ENCODE data around the gene SPG7. TPM values are rescaled to one million over a fixed set of nuclear protein-coding genes. Genes with fewer than 3 reads are reported as not detected.
"Not testable (repeated sequence)": the region's sequence is repeated elsewhere in the genome, so short reads cannot be mapped to it uniquely, and the experiment has no call there.

Gene SPG7
- 100 to 1,000 TPM; 164 to 169 TPM for total RNA-seq
- 10 to 100 TPM; 44.8 to 58.2 (median 44.9) TPM for polyA plus RNA-seq
- total RNA-seq, result 173 to 394 (median 246) reads per million in 6 experiments

DNA sequence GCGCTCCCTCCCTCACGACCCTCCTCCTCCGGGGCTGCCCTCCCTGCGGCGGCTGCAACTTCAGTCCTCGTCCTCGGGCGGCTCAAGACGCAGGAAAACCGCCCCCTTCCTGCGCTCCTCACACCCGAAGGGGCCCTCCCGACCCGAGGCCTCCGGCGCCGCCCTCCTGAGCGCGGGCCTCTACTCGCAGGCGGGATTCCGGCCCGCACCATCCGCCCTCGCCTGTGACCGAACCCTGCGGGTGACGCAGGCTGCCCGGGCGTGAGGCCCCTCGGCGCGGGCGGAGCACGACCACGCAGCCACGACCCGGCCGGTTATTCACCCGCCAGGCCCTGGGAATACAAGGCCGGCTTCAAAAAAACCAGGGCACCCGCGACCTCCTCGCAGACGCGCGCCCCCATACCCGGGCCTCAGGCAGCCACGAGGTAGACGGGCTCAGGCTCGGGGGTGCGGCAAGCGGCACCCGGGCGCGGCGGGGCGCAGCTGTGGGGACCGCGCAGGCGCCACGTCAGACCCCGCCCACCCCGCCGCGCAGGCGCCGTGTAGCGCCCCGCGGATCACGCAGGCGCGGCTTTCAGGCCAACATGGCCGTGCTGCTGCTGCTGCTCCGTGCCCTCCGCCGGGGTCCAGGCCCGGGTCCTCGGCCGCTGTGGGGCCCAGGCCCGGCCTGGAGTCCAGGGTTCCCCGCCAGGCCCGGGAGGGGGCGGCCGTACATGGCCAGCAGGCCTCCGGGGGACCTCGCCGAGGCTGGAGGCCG, at the start of gene SPG7:
Gene SPG7 (plus strand): TSS at position 570 of the 757 bp plus-strand sequence. CDS start 15 bp downstream, at position 585.
- peaks cover 0 to 25% (median 0%) of the 10 kb centered on the region in 3 donors for H3K36me3 Mint-ChIP-seq
- H3K4me1 Mint-ChIP-seq, result peaks cover 11 to 55% (median 31%) of the 10 kb centered on the region in 4 donors
- peak within 1 kb of the TSS; percentile 63 to 99 (median 96) for H3K27ac Mint-ChIP-seq
- no peaks in the 10 kb centered on the region for H3K9me3 Mint-ChIP-seq
- H3K4me3 Mint-ChIP-seq, result peak within 1 kb of the TSS; percentile 80 to 97 (median 94)
- POLR2A ChIA-PET, result interaction anchor here (0.6 to 5.9 kb wide), 29 partner anchors 9 to 567 kb away, joined by 3 to 74 read pairs (median 4); partner anchors contain the start of genes ANKRD11 and ZNF778
- ATAC-seq, result peak; percentile 75 to 76
- DNase-seq, result peak; percentile 84 to 95 (median 92)
- H3K27me3 Mint-ChIP-seq, result peaks cover 0 to 1% (median 0%) of the 10 kb centered on the region in 5 donors

DNA sequence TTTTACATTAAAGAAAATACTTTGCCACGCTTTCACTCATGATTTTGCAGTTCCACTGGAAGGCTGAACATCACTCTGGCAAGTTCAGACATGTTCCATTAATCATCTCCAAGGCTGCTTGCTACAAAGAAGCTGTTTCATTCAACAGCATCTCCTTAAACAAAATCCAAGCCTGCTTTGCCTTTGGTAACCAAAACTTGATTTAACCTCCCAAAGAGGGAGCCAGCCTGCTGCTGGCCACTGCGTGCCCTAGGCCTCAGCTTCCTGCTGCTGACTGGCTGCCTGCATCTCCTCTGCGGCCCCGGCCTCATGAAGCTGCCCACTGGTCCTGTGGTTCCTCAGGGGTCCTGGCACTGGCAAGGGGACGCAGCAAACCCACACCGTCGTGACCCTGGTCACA, 49.7 kb upstream of the SPG7 start:
- no peak for ATAC-seq
- no peaks in the 10 kb centered on the region for H3K9me3 Mint-ChIP-seq
- H3K27me3 Mint-ChIP-seq, result no peaks in the 10 kb centered on the region
- H3K4me3 Mint-ChIP-seq, result peak overlapping the region in 5 of 10 donors; percentile 15 to 37 (median 24)
- H3K27ac Mint-ChIP-seq, result peak overlapping the region in 9 of 10 donors; percentile 7 to 80 (median 56)
- DNase-seq, result no peak
- H3K36me3 Mint-ChIP-seq, result peaks cover 0 to 7% (median 6%) of the 10 kb centered on the region in 3 donors
- H3K4me1 Mint-ChIP-seq, result peaks cover 34 to 74% (median 66%) of the 10 kb centered on the region in 4 donors
- POLR2A ChIA-PET, result interaction anchor here (0.7 to 1.2 kb wide), 4 partner anchors 10 to 31 kb away, joined by 3 to 11 read pairs (median 6); no protein-coding TSS in a partner anchor

DNA sequence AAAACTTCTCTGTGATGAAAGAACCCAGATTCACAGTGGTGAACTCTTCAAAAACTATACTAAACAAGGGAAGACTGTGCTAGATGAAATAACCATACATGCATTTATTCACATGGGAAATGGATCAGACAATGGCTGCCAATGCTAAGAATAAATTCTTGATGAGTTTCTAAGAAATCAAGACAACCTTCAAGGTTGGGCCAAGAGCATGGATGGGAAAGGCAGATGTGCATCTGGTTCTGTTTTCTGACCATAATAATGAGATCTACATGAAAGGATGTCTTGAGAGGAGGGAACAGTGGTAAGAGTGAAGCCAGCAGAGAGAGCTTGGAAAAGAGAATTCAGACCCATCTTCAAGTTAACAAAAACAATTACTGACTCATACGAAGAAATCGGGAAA, 49.2 kb upstream of the SPG7 start:
- ATAC-seq (no peak), DNase-seq (no peak)
- Mint-ChIP-seq H3K4me3 (peak overlapping the region in 5 of 10 donors; percentile 15 to 37 (median 24)), H3K9me3 (no peaks in the 10 kb centered on the region), H3K27me3 (no peaks in the 10 kb centered on the region), H3K36me3 (peaks cover 0 to 7% (median 6%) of the 10 kb centered on the region in 3 donors), H3K27ac (peak overlapping the region in 9 of 10 donors; percentile 7 to 80 (median 27)), H3K4me1 (peaks cover 31 to 74% (median 64%) of the 10 kb centered on the region in 4 donors)
- POLR2A ChIA-PET, result interaction anchor here (1.0 kb wide), 1 partner anchor 13 kb away, joined by 7 read pairs; no protein-coding TSS in a partner anchor

DNA sequence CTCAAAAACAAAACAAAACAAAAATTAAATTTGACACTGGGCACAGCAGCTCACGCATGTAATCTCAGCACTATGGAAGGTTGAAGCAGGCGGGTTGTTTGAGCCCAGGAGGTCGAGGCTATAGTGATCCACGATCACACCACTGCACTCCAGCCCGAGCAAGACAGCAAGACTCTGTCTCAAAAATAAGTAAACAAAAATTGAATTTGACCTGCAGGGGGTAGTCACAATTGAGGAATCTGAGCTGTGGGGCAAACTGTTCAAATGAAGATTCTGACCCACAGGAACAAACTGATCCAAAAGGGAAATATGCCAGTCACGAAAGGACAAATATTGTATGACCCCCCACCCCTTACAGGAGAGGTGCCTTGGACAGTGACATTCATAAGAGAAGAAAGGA, 47.6 kb upstream of the SPG7 start:
- DNase-seq (no peak), ATAC-seq (peak in 1 of 2 donors; percentile 21)
- POLR2A ChIA-PET, result no interaction called here
- no peaks in the 10 kb centered on the region for H3K27me3 Mint-ChIP-seq
- peak overlapping the region in 6 of 10 donors; percentile 10 to 54 (median 31) for H3K4me3 Mint-ChIP-seq
- peaks cover 0 to 10% (median 6%) of the 10 kb centered on the region in 3 donors for H3K36me3 Mint-ChIP-seq
- H3K27ac Mint-ChIP-seq, result peak overlapping the region in 7 of 10 donors; percentile 53 to 88 (median 62)
- H3K4me1 Mint-ChIP-seq, result peaks cover 29 to 79% (median 67%) of the 10 kb centered on the region in 4 donors
- H3K9me3 Mint-ChIP-seq, result no peaks in the 10 kb centered on the region

DNA sequence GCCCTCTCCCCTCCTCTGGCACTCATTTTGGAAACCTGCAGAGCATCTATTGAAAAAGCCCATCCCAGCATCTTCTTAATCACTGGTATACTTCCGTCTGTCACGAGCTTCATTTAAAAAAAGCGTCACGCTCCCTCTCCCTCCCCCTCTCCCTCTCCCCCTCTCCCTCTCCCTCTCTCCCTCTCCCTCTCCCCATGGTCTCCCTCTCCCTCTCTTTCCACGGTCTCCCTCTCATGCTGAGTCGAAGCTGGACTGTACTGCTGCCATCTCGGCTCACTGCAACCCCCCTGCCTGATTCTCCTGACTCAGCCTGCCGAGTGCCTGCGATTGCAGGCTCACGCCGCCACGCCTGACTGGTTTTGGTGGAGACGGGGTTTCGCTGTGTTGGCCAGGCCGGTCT, 46.3 kb upstream of the SPG7 start:
- Mint-ChIP-seq H3K4me3 (peak overlapping the region in 2 of 10 donors; percentile 10 to 19), H3K4me1 (peaks cover 27 to 80% (median 68%) of the 10 kb centered on the region in 4 donors), H3K27ac (peak overlapping the region in 4 of 10 donors; percentile 7 to 62 (median 52)), H3K36me3 (peaks cover 0 to 13% (median 6%) of the 10 kb centered on the region in 3 donors)
- ATAC-seq, H3K27me3 Mint-ChIP-seq, H3K9me3 Mint-ChIP-seq, DNase-seq: not testable (repeated sequence)
- POLR2A ChIA-PET, result interaction anchor here (0.9 kb wide), 1 partner anchor 214 kb away, joined by 6 read pairs; no protein-coding TSS in a partner anchor

DNA sequence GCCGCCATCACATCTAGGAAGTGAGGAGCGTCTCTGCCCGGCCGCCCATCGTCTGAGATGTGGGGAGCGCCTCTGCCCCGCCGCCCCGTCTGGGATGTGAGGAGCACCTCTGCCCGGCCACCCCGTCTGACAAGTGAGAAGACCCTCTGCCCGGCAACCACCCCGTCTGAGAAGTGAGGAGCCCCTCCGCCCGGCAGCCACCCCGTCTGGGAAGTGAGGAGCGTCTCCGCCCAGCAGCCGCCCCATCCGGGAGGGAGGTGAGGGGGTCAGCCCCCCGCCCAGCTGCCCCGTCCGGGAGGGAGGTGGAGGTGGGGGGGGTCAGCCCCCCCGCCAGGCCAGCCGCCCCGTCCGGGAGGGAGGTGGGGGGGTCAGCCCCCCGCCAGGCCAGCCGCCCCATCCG, 45.6 kb upstream of the SPG7 start:
- POLR2A ChIA-PET, H3K9me3 Mint-ChIP-seq, ATAC-seq, DNase-seq, H3K27me3 Mint-ChIP-seq: not testable (repeated sequence)
- H3K4me1 Mint-ChIP-seq, result peaks cover 27 to 82% (median 75%) of the 10 kb centered on the region in 4 donors
- H3K27ac Mint-ChIP-seq, result peak overlapping the region in 1 of 10 donors; percentile 53
- peak overlapping the region in 2 of 10 donors; percentile 5 to 34 for H3K4me3 Mint-ChIP-seq
- peaks cover 0 to 17% (median 6%) of the 10 kb centered on the region in 3 donors for H3K36me3 Mint-ChIP-seq

DNA sequence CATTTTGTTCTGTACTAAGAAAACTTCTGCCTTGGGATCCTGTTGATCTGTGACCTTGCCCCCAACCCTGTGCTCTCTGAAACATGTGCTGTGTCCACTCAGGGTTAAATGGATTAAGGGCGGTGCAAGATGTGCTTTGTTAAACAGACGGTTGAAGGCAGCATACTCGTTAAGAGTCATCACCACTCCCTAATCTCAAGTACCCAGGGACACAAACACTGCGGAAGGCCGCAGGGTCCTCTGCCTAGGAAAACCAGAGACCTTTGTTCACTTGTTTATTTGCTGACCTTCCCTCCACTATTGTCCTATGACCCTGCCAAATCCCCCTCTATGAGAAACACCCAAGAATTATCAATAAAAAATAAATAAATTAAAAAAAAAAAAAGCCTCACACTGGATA, 44.9 kb upstream of the SPG7 start:
- peaks cover 0 to 21% (median 6%) of the 10 kb centered on the region in 3 donors for H3K36me3 Mint-ChIP-seq
- H3K27me3 Mint-ChIP-seq, ATAC-seq, H3K9me3 Mint-ChIP-seq, DNase-seq, H3K4me3 Mint-ChIP-seq, POLR2A ChIA-PET: not testable (repeated sequence)
- H3K27ac Mint-ChIP-seq, result peak overlapping the region in 1 of 10 donors; percentile 26
- peaks cover 27 to 83% (median 78%) of the 10 kb centered on the region in 4 donors for H3K4me1 Mint-ChIP-seq

DNA sequence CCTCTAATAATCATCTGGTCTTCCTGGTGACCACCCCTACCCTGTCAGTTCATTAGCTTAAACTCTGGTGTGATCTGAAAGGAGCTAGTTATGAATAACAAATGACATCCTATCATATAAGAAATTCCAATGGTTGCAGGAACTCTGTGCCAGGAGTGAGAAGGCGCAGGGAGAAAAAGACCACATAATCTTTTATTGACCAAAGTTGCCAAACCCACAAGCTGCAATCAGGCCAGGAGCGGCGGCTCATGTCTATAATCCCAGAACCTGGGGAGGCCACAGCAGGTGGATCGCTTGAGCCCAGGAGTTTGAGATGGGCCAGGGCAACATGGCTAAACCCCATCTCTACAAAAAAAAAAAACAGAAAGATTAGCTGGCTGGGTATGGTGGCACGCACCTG, 41.3 kb upstream of the SPG7 start:
- H3K27ac Mint-ChIP-seq, result peak overlapping the region in 9 of 10 donors; percentile 24 to 79 (median 69)
- no peaks in the 10 kb centered on the region for H3K27me3 Mint-ChIP-seq
- no peak for DNase-seq
- peak overlapping the region in 9 of 10 donors; percentile 4 to 60 (median 23) for H3K4me3 Mint-ChIP-seq
- ATAC-seq, result peak in 1 of 2 donors; percentile 17
- H3K9me3 Mint-ChIP-seq, result no peaks in the 10 kb centered on the region
- POLR2A ChIA-PET, result interaction anchor here (0.9 to 2.2 kb wide), 5 partner anchors 10 to 25 kb away, joined by 3 to 14 read pairs (median 4); no protein-coding TSS in a partner anchor
- H3K4me1 Mint-ChIP-seq, result peaks cover 21 to 85% (median 74%) of the 10 kb centered on the region in 4 donors
- H3K36me3 Mint-ChIP-seq, result peaks cover 0 to 20% (median 0%) of the 10 kb centered on the region in 3 donors

DNA sequence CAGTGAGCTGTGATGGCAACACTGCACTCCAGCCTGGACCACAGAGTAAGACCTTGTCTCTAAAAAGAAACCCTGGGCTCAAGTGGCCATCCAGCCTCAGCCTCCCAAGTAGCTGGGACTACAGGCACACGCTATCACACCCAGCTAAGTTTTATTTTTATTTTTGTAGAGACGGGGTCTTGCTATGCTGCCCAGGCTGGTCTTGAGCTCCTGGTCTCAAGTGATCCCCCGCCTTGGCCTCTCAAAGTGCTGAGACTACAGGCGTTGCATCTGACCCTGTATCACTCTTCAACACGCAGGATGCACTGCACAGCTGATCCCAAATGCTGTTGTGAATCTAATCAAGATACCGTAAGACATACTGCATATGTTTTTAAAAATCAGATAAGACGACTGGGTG, 40.8 kb upstream of the SPG7 start:
- H3K27ac Mint-ChIP-seq, result peak overlapping the region in 9 of 10 donors; percentile 30 to 75 (median 65)

DNA sequence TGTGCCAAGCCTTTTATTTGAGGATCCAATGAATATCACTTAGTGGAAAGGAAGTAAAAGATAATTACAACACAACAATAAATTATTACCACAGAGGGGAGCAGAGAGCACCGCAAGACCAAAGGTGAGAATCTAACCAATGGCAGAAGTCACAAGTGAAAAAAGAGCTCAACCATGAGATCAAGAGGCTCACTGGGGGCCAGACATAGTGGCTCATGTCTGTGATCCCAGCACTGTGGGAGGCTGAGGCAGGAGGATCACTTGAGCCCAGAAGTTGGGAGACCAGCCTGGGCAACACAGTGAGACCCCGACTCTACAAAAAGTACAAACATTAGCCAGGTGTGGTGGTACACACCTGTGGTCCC, 35.5 kb upstream of the SPG7 start:
- POLR2A ChIA-PET, result interaction anchor here (1.1 to 1.8 kb wide), 3 partner anchors 11 to 35 kb away, joined by 3 to 12 read pairs (median 4); partner anchors contain the start of gene ANKRD11
- Mint-ChIP-seq H3K36me3 (peaks cover 0 to 10% (median 4%) of the 10 kb centered on the region in 3 donors), H3K27me3 (no peaks in the 10 kb centered on the region), H3K9me3 (peaks cover 0 to 5% (median 1%) of the 10 kb centered on the region in 9 donors), H3K4me1 (peaks cover 43 to 95% (median 88%) of the 10 kb centered on the region in 4 donors), H3K4me3 (peak overlapping the region in 9 of 10 donors; percentile 55 to 83 (median 76)), H3K27ac (peak overlapping the region; percentile 19 to 90 (median 78))
- DNase-seq, result no peak
- peak in 1 of 2 donors; percentile 22 for ATAC-seq

More for the DNA sequence above, 40.8 kb upstream of the SPG7 start:
- Mint-ChIP-seq H3K27me3 (no peaks in the 10 kb centered on the region), H3K36me3 (peaks cover 0 to 20% (median 0%) of the 10 kb centered on the region in 3 donors), H3K4me3 (peak overlapping the region in 6 of 10 donors; percentile 21 to 54 (median 36)), H3K4me1 (peaks cover 26 to 88% (median 76%) of the 10 kb centered on the region in 4 donors), H3K9me3 (no peaks in the 10 kb centered on the region)
- POLR2A ChIA-PET, result interaction anchor here (1.0 to 2.2 kb wide), 3 partner anchors 10 to 15 kb away, joined by 4 to 14 read pairs (median 5); no protein-coding TSS in a partner anchor
- ATAC-seq (no peak), DNase-seq (no peak)

DNA sequence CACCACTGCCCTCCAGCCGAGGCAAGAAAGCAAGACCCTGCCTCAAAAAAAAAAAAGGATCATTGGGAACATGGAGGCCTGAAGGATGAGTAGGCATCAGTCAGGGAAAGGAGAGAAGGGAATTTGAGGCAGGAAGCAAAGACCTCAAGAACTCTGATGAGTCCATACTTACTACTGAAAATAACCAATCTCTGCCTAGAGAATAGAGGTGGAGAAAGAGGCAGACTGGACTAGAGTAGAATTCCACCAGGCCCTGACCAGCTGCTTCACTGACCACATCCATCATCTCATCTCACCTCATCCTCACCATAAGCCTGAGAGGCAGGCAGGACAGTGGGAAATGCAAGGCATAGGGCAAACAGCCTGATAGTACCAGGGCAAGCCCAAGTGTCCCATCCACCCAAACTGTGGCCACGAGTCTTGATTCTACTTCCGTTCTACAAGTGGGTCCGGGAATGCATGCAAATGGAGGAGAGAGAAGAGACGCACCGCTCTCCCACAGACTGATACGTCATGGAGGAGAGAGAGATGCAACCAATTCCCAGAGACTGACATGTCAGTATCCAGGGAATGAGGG, 35.0 kb upstream of the SPG7 start:
- Mint-ChIP-seq H3K9me3 (peaks cover 0 to 5% (median 1%) of the 10 kb centered on the region in 9 donors), H3K27ac (peak overlapping the region in 9 of 10 donors; percentile 19 to 90 (median 82)), H3K4me1 (peaks cover 46 to 95% (median 88%) of the 10 kb centered on the region in 4 donors), H3K4me3 (peak overlapping the region in 9 of 10 donors; percentile 19 to 92 (median 78)), H3K36me3 (peaks cover 0 to 7% (median 4%) of the 10 kb centered on the region in 3 donors), H3K27me3 (no peaks in the 10 kb centered on the region)
- ATAC-seq (no peak), DNase-seq (no peak)
- POLR2A ChIA-PET, result interaction anchor here (1.1 to 2.0 kb wide), 3 partner anchors 11 to 28 kb away, joined by 3 to 12 read pairs (median 5); no protein-coding TSS in a partner anchor
